HepG2 (cell line): Measurements from ENCODE around the gene ANKRD11. TPM values are rescaled to one million over a fixed set of nuclear protein-coding genes. Genes with fewer than 3 reads are reported as not detected.
A peak's percentile ranks its signal among the peaks of the same experiment; 100 is the strongest.

Experiments used
- CREM ChIP-seq, 2 experiments: sonication (generic) in 1 of 2; formaldehyde crosslinking in 1 of 2; IDR thresholded peaks; 2 replicates each; pipeline versions ENCODE4 v1.4.0 to v1.6.1; 2016 to 2020; ENCODE audit warnings: antibody characterized with exemption in 1 of 2, mild to moderate bottlenecking in 1 of 2, missing genetic modification reagents in 1 of 2
- FOXA1 ChIP-seq, 2 experiments: fragments of 450-650 bp in 1 of 2; sonication (generic) in 1 of 2; formaldehyde crosslinking in 1 of 2; IDR thresholded peaks; 2 replicates each; pipeline versions ENCODE4 v1.4.0 to v1.6.1; 2016 to 2020; ENCODE audit warnings: missing genetic modification reagents in 1 of 2
- HDAC1 ChIP-seq: sonication (generic); formaldehyde crosslinking; IDR thresholded peaks from 2 replicates; pipeline ENCODE4 v1.5.1; 2020; ENCODE audit warnings: mild to moderate bottlenecking, missing genetic modification reagents
- HDAC2 ChIP-seq: sonication (generic); formaldehyde crosslinking; IDR thresholded peaks from 2 replicates; pipeline ENCODE4 v1.4.0; 2020; ENCODE audit warnings: missing genetic modification reagents
- JUND ChIP-seq: sonication (generic); formaldehyde crosslinking; IDR thresholded peaks from 2 replicates; pipeline ENCODE4 v1.8.0; 2022; ENCODE audit warnings: mild to moderate bottlenecking, missing genetic modification reagents
- NFIC ChIP-seq: IDR thresholded peaks from 2 replicates; pipeline ENCODE4 v1.6.1; 2012; ENCODE audit warnings: mild to moderate bottlenecking, low read length, inconsistent platforms
- NR2F1 ChIP-seq, 2 experiments: fragments of 450-650 bp in 1 of 2; formaldehyde crosslinking in 1 of 2; IDR thresholded peaks; 2 replicates each; pipeline versions ENCODE4 v1.5.0 to v1.6.1; 2016 to 2020; ENCODE audit warnings: mild to moderate bottlenecking in 1 of 2, missing compliant biosample characterization in 1 of 2, missing genetic modification reagents in 1 of 2, moderate library complexity in 1 of 2
- SIX1 ChIP-seq: sonication (generic); formaldehyde crosslinking; IDR thresholded peaks from 2 replicates; pipeline ENCODE4 v1.4.0; 2020; ENCODE audit warnings: missing genetic modification reagents, borderline replicate concordance
- SOX6 ChIP-seq, 2 experiments: fragments of 450-650 bp in 1 of 2; sonication (generic) in 1 of 2; formaldehyde crosslinking in 1 of 2; IDR thresholded peaks; 2 replicates each; pipeline versions ENCODE4 v1.4.0 to v1.6.1; 2017 to 2020; ENCODE audit warnings: antibody characterized with exemption in 1 of 2, mild to moderate bottlenecking in 1 of 2, missing genetic modification reagents in 1 of 2
- SSRP1 ChIP-seq: IDR thresholded peaks from 2 replicates; pipeline ENCODE4 v1.6.1; 2016; ENCODE audit warnings: control low read depth
- ZNF484 ChIP-seq: sonication (generic); formaldehyde crosslinking; IDR thresholded peaks from 2 replicates; pipeline ENCODE4 v1.5.1; 2020; ENCODE audit warnings: mild to moderate bottlenecking, low read depth, missing genetic modification reagents, borderline replicate concordance
- ZNF777 ChIP-seq: sonication (generic); formaldehyde crosslinking; IDR thresholded peaks from 2 replicates; pipeline ENCODE4 v1.4.0; 2020; ENCODE audit warnings: missing genetic modification reagents
- ZNF792 ChIP-seq: IDR thresholded peaks from 2 replicates; pipeline ENCODE4 v1.6.1; 2016
- ZSCAN21 ChIP-seq: sonication (generic); formaldehyde crosslinking; IDR thresholded peaks from 2 replicates; pipeline ENCODE4 v1.8.0; 2022; ENCODE audit warnings: mild to moderate bottlenecking, missing genetic modification reagents, moderate library complexity, borderline replicate concordance
- polyA plus RNA-seq, 8 experiments: library from polyadenylated mRNA; depleted of rRNA in 3 of 8; stranded (reverse) in 7 of 8; unstranded in 1 of 8; fragments of >200 nt; fragmentation: Illumina TruSeq in 4 of 8; extraction: Trizol in 4 of 8; gene quantifications; 2 replicates each; pipeline versions ENCODE4 v1.2.1 to v1.2.3, GENCODE V29; 2011 to 2016; ENCODE audit warnings: low read depth in 4 of 8, missing spikeins in 1 of 8, mixed read lengths in 1 of 8; ENCODE audit not compliant: insufficient read depth in 1 of 8
- total RNA-seq, 5 experiments: library from RNA; depleted of rRNA; stranded (reverse); fragments of >200 nt; fragmentation: Illumina TruSeq; extraction: Trizol; gene quantifications; 2 replicates each; pipeline ENCODE4 v1.2.3, GENCODE V29; 2016; ENCODE audit warnings: low read depth in 1 of 5
- TF ChIP-seq, protein P1 (sequence below): sonication (generic); formaldehyde crosslinking; IDR thresholded peaks from 2 replicates; pipeline ENCODE4 v1.8.0; 2022; ENCODE audit warnings: missing genetic modification reagents, mild to moderate bottlenecking, borderline replicate concordance
- TF ChIP-seq, protein P2 (sequence below): sonication (generic); formaldehyde crosslinking; IDR thresholded peaks from 2 replicates; pipeline ENCODE4 v1.4.0; 2020; ENCODE audit warnings: missing genetic modification reagents, borderline replicate concordance
- TF ChIP-seq, protein P3 (sequence below): sonication (generic); formaldehyde crosslinking; IDR thresholded peaks from 2 replicates; pipeline ENCODE4 v1.4.0; 2020; ENCODE audit warnings: missing genetic modification reagents
- TF ChIP-seq, protein P4 (sequence below), 2 experiments: sonication (generic) in 1 of 2; formaldehyde crosslinking in 1 of 2; IDR thresholded peaks; 2 replicates each; pipeline versions ENCODE4 v1.4.0 to v1.6.1; 2018 to 2020; ENCODE audit warnings: missing genetic modification reagents in 2 of 2, borderline replicate concordance in 1 of 2, low read depth in 1 of 2, mild to moderate bottlenecking in 1 of 2, missing biosample characterization in 1 of 2
- TF ChIP-seq, protein P5 (sequence below): sonication (generic); formaldehyde crosslinking; IDR thresholded peaks from 2 replicates; pipeline ENCODE4 v1.8.0; 2022; ENCODE audit warnings: missing genetic modification reagents, mild to moderate bottlenecking, moderate library complexity, borderline replicate concordance

ANKRD11 gene
- total and polyA plus RNA-seq, 2 of the 13 experiments (the other 11 are each of a cell fraction or from before 2014, with no cell fraction given): 21.4 to 38.4 TPM

DNA sequence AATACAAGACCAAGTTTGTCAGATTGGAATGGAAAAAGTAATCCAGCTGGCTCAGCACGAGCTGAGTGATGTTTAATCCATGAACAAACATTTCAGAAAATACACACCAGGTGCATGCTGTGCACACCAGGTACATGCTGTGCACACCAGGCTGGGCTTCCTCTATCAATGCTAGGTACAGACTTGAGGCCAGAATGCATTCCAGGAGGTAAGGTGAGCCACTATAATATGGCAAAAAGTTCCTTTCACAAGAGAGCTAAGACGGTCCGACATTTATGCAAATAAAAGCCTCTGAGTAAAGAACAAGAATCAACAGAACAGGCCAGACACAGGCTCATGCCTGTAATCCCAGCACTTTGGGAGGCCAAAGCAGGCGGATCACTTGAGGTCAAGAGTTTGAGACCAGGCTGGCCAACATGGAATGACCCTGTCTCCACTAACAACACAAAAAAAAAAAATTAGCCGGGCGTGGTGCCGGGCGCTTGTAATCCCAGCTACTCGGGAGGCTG is 144.7 kb downstream of the ANKRD11 start (continued):
- TF ChIP-seq, protein P1, sequence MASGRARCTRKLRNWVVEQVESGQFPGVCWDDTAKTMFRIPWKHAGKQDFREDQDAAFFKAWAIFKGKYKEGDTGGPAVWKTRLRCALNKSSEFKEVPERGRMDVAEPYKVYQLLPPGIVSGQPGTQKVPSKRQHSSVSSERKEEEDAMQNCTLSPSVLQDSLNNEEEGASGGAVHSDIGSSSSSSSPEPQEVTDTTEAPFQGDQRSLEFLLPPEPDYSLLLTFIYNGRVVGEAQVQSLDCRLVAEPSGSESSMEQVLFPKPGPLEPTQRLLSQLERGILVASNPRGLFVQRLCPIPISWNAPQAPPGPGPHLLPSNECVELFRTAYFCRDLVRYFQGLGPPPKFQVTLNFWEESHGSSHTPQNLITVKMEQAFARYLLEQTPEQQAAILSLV (CRISPR knock-in tag): no peak
- TF ChIP-seq ZNF484 (CRISPR knock-in tag) (no peak), ZNF792 (CRISPR knock-in tag) (peak; percentile 19; the same call in 1 of the 2 replicates), ZSCAN21 (CRISPR knock-in tag) (0 out of 2 replicates have a peak, but pooled peaks have one; percentile 44), SSRP1 (no peak), CREM (IDR thresholded peaks at IDR 0.05) (peak; percentile 19; the same call in 1 of the 2 replicates), CREM (CRISPR knock-in tag; IDR thresholded peaks at IDR 0.05) (no peak), JUND (no peak), SIX1 (CRISPR knock-in tag) (no peak), HDAC1 (peak; percentile 34; the same call in 1 of the 2 replicates), NR2F1 (CRISPR knock-in tag; IDR thresholded peaks at IDR 0.05) (no peak), SOX6 (IDR thresholded peaks at IDR 0.05) (no peak), SOX6 (CRISPR knock-in tag; IDR thresholded peaks at IDR 0.05) (peak; percentile 24), ZNF777 (CRISPR knock-in tag) (0 out of 2 replicates have a peak, but pooled peaks have one; percentile 32), NFIC (0 out of 2 replicates have a peak, but pooled peaks have one; percentile 7), HDAC2 (CRISPR knock-in tag) (peak; percentile 47; the same call in 1 of the 2 replicates), FOXA1 (IDR thresholded peaks at IDR 0.05) (no peak), FOXA1 (CRISPR knock-in tag; IDR thresholded peaks at IDR 0.05) (peak; percentile 55)
- TF ChIP-seq, protein P2, sequence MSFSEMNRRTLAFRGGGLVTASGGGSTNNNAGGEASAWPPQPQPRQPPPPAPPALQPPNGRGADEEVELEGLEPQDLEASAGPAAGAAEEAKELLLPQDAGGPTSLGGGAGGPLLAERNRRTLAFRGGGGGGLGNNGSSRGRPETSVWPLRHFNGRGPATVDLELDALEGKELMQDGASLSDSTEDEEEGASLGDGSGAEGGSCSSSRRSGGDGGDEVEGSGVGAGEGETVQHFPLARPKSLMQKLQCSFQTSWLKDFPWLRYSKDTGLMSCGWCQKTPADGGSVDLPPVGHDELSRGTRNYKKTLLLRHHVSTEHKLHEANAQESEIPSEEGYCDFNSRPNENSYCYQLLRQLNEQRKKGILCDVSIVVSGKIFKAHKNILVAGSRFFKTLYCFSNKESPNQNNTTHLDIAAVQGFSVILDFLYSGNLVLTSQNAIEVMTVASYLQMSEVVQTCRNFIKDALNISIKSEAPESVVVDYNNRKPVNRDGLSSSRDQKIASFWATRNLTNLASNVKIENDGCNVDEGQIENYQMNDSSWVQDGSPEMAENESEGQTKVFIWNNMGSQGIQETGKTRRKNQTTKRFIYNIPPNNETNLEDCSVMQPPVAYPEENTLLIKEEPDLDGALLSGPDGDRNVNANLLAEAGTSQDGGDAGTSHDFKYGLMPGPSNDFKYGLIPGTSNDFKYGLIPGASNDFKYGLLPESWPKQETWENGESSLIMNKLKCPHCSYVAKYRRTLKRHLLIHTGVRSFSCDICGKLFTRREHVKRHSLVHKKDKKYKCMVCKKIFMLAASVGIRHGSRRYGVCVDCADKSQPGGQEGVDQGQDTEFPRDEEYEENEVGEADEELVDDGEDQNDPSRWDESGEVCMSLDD (CRISPR knock-in tag): no peak
- TF ChIP-seq, protein P3, sequence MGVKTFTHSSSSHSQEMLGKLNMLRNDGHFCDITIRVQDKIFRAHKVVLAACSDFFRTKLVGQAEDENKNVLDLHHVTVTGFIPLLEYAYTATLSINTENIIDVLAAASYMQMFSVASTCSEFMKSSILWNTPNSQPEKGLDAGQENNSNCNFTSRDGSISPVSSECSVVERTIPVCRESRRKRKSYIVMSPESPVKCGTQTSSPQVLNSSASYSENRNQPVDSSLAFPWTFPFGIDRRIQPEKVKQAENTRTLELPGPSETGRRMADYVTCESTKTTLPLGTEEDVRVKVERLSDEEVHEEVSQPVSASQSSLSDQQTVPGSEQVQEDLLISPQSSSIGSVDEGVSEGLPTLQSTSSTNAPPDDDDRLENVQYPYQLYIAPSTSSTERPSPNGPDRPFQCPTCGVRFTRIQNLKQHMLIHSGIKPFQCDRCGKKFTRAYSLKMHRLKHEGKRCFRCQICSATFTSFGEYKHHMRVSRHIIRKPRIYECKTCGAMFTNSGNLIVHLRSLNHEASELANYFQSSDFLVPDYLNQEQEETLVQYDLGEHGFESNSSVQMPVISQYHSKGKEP (CRISPR knock-in tag): no peak
- TF ChIP-seq, protein P4, sequence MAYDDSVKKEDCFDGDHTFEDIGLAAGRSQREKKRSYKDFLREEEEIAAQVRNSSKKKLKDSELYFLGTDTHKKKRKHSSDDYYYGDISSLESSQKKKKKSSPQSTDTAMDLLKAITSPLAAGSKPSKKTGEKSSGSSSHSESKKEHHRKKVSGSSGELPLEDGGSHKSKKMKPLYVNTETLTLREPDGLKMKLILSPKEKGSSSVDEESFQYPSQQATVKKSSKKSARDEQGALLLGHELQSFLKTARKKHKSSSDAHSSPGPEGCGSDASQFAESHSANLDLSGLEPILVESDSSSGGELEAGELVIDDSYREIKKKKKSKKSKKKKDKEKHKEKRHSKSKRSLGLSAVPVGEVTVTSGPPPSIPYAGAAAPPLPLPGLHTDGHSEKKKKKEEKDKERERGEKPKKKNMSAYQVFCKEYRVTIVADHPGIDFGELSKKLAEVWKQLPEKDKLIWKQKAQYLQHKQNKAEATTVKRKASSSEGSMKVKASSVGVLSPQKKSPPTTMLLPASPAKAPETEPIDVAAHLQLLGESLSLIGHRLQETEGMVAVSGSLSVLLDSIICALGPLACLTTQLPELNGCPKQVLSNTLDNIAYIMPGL (CRISPR knock-in tag; IDR thresholded peaks at IDR 0.05; ENCODE audit: borderline replicate concordance in 1 of 2, low read depth in 1 of 2): 0 out of 4 replicates have a peak, but pooled peaks of 1 of the 2 experiments have one; percentile 41
- TF ChIP-seq, protein P5, sequence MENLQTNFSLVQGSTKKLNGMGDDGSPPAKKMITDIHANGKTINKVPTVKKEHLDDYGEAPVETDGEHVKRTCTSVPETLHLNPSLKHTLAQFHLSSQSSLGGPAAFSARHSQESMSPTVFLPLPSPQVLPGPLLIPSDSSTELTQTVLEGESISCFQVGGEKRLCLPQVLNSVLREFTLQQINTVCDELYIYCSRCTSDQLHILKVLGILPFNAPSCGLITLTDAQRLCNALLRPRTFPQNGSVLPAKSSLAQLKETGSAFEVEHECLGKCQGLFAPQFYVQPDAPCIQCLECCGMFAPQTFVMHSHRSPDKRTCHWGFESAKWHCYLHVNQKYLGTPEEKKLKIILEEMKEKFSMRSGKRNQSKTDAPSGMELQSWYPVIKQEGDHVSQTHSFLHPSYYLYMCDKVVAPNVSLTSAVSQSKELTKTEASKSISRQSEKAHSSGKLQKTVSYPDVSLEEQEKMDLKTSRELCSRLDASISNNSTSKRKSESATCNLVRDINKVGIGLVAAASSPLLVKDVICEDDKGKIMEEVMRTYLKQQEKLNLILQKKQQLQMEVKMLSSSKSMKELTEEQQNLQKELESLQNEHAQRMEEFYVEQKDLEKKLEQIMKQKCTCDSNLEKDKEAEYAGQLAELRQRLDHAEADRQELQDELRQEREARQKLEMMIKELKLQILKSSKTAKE (CRISPR knock-in tag): peak; percentile 85
